Tibial artery (tissue), 4 donors: Measurements from ENCODE around the gene ITPKC.

Experiments used
- DNase-seq, 2 donors: peaks; one replicate each; pipeline ENCODE4 v3.0.0-alpha.2; 2019
- H3K27ac ChIP-seq, 2 donors: fragments of 200-600 bp; sonication (generic) in 1 of 2; 1 replicate in 1 of 2; 2 replicates in 1 of 2; pipeline ENCODE4 v1.5.1; 2018 to 2019; ENCODE audit warnings: mild to moderate bottlenecking in 1 of 2
- H3K27me3 ChIP-seq, 2 donors: fragments of 200-600 bp; sonication (generic) in 1 of 2; one replicate each; pipeline versions ENCODE4 v1.5.1 to v1.6.0; 2016 to 2019
- H3K36me3 ChIP-seq, 3 donors: fragments of 200-600 bp; sonication (generic) in 2 of 3; one replicate each; pipeline ENCODE4 v1.5.1; 2016 to 2019; ENCODE audit warnings: mild to moderate bottlenecking in 2 of 3
- H3K4me1 ChIP-seq, 4 donors: fragments of 200-600 bp; sonication (generic) in 2 of 4; 1 replicate in 3 of 4; 2 replicates in 1 of 4; pipeline ENCODE4 v1.5.1; 2016 to 2019
- H3K4me3 ChIP-seq, 2 donors: fragments of 200-600 bp; sonication (generic) in 1 of 2; 1 replicate in 1 of 2; 2 replicates in 1 of 2; pipeline ENCODE4 v1.5.1; 2018 to 2019; ENCODE audit warnings: mild to moderate bottlenecking in 2 of 2
- H3K9me3 ChIP-seq, 3 donors: fragments of 200-600 bp; sonication (generic) in 1 of 3; one replicate each; pipeline ENCODE4 v1.5.1; 2016 to 2019
- intact Hi-C: fragments of 100-400 bp; cut with DNase I; formaldehyde crosslinking; loops from one replicate; pipeline ENCODE4 v1.15.0; 2023; ENCODE audit warnings: low total_unique reads
- TF ChIP-seq, protein P1 (sequence below), 2 experiments: fragments of 200-600 bp in 1 of 2; fragments of 450-650 bp in 1 of 2; IDR thresholded peaks; one replicate each; pipeline ENCODE4 v1.5.1; 2017 to 2019; ENCODE audit warnings: antibody characterized with exemption in 2 of 2, mild to moderate bottlenecking in 1 of 2, moderate library complexity in 1 of 2

ITPKC gene

DNA sequence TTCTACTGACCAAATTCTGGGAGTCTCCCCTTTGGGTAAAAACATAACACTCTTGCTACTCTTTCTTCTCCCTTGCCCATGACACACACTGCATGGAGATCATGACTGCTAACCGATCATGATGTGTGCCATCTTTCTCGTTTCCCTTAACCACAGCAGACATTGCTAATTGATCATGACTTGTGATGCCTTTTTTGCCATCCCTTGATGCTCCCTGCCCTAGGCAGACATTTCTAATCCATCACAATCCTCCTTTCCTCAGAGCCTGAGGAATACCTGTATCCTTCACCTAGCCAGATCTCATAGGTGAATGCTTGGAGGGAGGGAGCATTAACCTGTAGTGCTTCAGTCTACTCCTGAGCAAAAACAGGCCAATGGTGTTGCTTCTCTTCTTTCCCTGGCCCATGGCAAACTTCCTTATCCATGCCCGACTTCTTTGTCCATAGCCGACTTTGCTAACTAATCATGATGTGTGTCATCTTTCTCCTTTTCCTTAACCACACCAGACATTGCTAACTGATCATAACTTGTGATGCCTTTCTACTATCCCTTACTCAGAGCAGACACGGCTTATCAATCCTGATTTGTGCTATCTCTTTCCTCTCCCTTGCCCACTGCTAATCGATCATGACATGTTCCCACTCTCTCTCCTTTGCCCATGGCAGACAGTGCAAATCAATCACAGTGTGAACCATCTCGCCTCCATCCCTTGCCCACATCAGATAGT is 44.2 kb upstream of the ITPKC start:
- Histone ChIP-seq H3K4me3 (no peak overlapping the region), H3K27ac (no peak overlapping the region), H3K4me1 (no peaks in the 10 kb centered on the region), H3K9me3 (no peaks in the 10 kb centered on the region), H3K36me3 (peaks cover 82 to 99% (median 95%) of the 10 kb centered on the region in 3 donors), H3K27me3 (no peaks in the 10 kb centered on the region)
- intact Hi-C loops, result no loop called here
- TF ChIP-seq, protein P1, sequence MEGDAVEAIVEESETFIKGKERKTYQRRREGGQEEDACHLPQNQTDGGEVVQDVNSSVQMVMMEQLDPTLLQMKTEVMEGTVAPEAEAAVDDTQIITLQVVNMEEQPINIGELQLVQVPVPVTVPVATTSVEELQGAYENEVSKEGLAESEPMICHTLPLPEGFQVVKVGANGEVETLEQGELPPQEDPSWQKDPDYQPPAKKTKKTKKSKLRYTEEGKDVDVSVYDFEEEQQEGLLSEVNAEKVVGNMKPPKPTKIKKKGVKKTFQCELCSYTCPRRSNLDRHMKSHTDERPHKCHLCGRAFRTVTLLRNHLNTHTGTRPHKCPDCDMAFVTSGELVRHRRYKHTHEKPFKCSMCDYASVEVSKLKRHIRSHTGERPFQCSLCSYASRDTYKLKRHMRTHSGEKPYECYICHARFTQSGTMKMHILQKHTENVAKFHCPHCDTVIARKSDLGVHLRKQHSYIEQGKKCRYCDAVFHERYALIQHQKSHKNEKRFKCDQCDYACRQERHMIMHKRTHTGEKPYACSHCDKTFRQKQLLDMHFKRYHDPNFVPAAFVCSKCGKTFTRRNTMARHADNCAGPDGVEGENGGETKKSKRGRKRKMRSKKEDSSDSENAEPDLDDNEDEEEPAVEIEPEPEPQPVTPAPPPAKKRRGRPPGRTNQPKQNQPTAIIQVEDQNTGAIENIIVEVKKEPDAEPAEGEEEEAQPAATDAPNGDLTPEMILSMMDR (IDR thresholded peaks at IDR 0.05), result no peak
- no peak for DNase-seq

DNA sequence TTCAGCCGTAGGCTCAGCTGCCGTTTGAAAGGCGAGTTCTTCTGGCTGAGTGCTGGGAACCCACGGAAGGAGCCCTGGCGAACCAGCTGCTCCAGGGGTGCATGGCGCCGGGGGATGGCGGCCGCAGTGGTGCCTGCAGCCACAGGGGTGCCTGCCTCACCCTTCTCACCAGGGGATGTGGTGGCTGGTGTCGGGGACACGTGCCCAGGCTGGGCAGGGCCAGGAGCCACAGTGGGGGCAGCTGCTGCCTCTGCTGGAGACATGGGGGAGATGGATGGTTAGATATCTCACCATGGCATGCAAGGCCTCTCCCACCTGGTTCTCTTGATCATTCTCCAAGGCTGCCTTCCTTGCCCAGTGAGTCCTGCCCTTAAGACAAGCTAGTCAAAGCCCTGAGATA is 43.5 kb upstream of the ITPKC start:
- Histone ChIP-seq H3K27me3 (no peaks in the 10 kb centered on the region), H3K4me3 (no peak overlapping the region), H3K9me3 (no peaks in the 10 kb centered on the region), H3K4me1 (no peaks in the 10 kb centered on the region), H3K36me3 (peaks cover 88 to 99% (median 95%) of the 10 kb centered on the region in 3 donors), H3K27ac (no peak overlapping the region)
- intact Hi-C loops, result no loop called here
- no peak for DNase-seq
- TF ChIP-seq, protein P1 (IDR thresholded peaks at IDR 0.05), result no peak

DNA sequence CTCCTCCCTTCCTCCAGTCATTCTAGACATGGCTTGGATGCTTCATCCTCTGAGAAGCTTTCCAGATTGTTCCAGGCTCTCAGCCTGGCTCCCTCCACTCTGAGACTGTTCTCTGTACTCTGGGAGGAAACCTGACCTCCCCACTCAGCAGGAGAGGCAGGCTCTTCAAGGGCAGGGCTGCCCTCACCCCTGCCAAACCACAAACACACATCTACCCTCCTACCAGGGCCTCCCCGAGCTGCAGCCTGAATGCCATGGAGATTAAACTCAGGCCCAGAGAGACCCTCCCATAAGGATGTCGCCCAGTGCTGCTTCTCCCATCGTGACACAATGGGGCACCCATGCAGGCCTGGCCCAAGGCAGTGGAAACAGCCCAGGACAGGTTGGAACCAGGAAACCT is 42.6 kb upstream of the ITPKC start:
- H3K27me3 ChIP-seq, result no peaks in the 10 kb centered on the region
- no peaks in the 10 kb centered on the region for H3K4me1 ChIP-seq
- TF ChIP-seq, protein P1 (IDR thresholded peaks at IDR 0.05), result no peak
- no peak for DNase-seq
- H3K27ac ChIP-seq, result no peak overlapping the region
- peaks cover 93 to 99% (median 95%) of the 10 kb centered on the region in 3 donors for H3K36me3 ChIP-seq
- H3K9me3 ChIP-seq, result no peaks in the 10 kb centered on the region
- intact Hi-C loops, result no loop called here
- H3K4me3 ChIP-seq, result no peak overlapping the region

DNA sequence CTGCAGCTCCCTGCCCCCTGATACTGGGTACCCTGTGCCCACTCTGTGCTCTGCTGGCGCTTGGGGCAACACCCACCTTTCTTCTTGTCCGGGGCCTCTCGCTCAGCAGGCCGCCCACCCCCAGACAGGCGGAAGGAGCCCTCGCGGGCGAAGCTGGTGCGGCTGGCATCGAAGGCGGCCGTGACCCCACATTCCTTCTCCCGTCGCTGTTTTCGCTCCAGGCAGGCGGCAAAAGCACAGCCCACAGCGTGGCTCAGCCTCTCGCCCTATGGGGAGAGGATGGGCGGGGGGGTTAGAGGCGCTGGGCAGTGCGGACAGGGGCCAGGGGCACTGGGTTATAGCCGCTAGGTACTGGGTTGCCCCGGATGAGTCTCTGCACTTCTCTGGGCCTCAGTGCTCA is 39.8 kb upstream of the ITPKC start:
- intact Hi-C loops, result no loop called here
- no peaks in the 10 kb centered on the region for H3K4me1 ChIP-seq
- H3K9me3 ChIP-seq, result no peaks in the 10 kb centered on the region
- TF ChIP-seq, protein P1 (IDR thresholded peaks at IDR 0.05), result no peak
- no peak for DNase-seq
- peaks cover 93 to 98% (median 95%) of the 10 kb centered on the region in 3 donors for H3K36me3 ChIP-seq
- no peak overlapping the region for H3K27ac ChIP-seq
- no peak overlapping the region for H3K4me3 ChIP-seq
- H3K27me3 ChIP-seq, result no peaks in the 10 kb centered on the region

DNA sequence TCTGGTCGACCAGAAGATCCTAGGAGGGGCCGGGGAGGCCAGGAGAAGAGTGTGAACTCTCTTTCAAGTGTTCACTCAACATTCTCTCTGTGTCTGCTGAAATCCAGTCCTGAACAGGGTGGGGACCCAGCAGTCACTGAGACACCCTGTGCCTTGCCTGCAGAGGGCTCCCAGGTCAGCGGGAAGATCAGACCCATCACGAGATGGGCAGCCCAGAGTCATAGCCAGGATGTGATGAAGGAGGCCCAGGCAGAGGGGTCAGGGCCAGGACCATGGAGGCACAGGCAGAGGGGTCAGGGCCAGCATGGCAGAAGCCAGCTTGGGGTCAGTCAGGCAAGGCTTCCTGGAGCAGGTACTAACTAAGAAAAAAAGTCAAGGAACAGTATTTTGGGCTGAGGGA is 35.9 kb upstream of the ITPKC start:
- no peaks in the 10 kb centered on the region for H3K9me3 ChIP-seq
- intact Hi-C loops, result no loop called here
- peaks cover 93 to 99% (median 98%) of the 10 kb centered on the region in 3 donors for H3K36me3 ChIP-seq
- H3K4me3 ChIP-seq, result no peak overlapping the region
- TF ChIP-seq, protein P1 (IDR thresholded peaks at IDR 0.05), result no peak
- H3K4me1 ChIP-seq, result no peaks in the 10 kb centered on the region
- no peak for DNase-seq
- no peak overlapping the region for H3K27ac ChIP-seq
- H3K27me3 ChIP-seq, result no peaks in the 10 kb centered on the region
